A549 (cell line): ENCODE measurements around the gene CERS4. TPM values are rescaled to one million over a fixed set of nuclear protein-coding genes. Genes with fewer than 3 reads are reported as not detected.
A peak's percentile ranks its signal among the peaks of the same experiment; 100 is the strongest.

ENCODE experiments used
- ATAC-seq, 2 experiments: fragments of 200-7000 bp in 1 of 2; fragments of >200 bp in 1 of 2; cut with Nextera tagmentation in 1 of 2; cut with Tn5 transposase in 1 of 2; 3 replicates each; pipeline versions ENCODE4 v1.8.0 to v1.9.1; 2018 to 2020; ENCODE audit warnings: mild to moderate bottlenecking in 1 of 2, moderate library complexity in 1 of 2
- CTCF ChIA-PET: fragments of 300-600 bp; sonication (Branson Sonifier 250); formaldehyde crosslinking; extraction: SDS; loops from one replicate; lab custom pipeline; 2021; ENCODE audit warnings: antibody characterized with exemption, inconsistent platforms; lab: Yijun Ruan, JAX
- POLR2A ChIA-PET: fragments of 350-600 bp; formaldehyde crosslinking; extraction: SDS; loops from one replicate; lab custom pipeline; 2021; ENCODE audit warnings: antibody characterized with exemption, inconsistent platforms; lab: Yijun Ruan, JAX
- DNase-seq, 2 experiments: peaks; one replicate each; pipeline versions ENCODE4 v3.0.0 to v3.0.0-alpha.2; 2011 to 2016; ENCODE audit warnings: low read depth in 1 of 2, low spot score in 1 of 2
- FAIRE-seq: peaks from 2 replicates; lab custom pipeline; 2011; peaks lifted over from hg19 to GRCh38; lab: Jason Lieb, UNC
- H3K27ac ChIP-seq, 2 experiments: fragments of >200 bp; sonication (Bioruptor Twin); formaldehyde crosslinking; 3 replicates each; pipeline ENCODE4 v1.5.1; 2016 to 2017
- H3K4me1 ChIP-seq: fragments of >200 bp; sonication (Bioruptor Twin); formaldehyde crosslinking; 3 replicates; pipeline ENCODE4 v1.6.1; 2016
- H3K4me2 ChIP-seq: fragments of >200 bp; sonication (Bioruptor Twin); formaldehyde crosslinking; 3 replicates; pipeline ENCODE4 v1.6.1; 2016
- H3K4me3 ChIP-seq: fragments of >200 bp; sonication (Bioruptor Twin); formaldehyde crosslinking; 3 replicates; pipeline ENCODE4 v1.5.1; 2016
- H3K9me3 ChIP-seq: fragments of >200 bp; sonication (Bioruptor Twin); formaldehyde crosslinking; 3 replicates; pipeline ENCODE4 v1.6.1; 2016
- CBX2 ChIP-seq: fragments of 200-600 bp; sonication (generic); IDR thresholded peaks from 2 replicates; pipeline ENCODE4 v1.6.1; 2016; ENCODE audit warnings: low read depth, mild to moderate bottlenecking, borderline replicate concordance
- CEBPB ChIP-seq, 2 experiments: fragments of >200 bp in 1 of 2; sonication (Bioruptor Twin) in 1 of 2; formaldehyde crosslinking in 1 of 2; IDR thresholded peaks; 2 replicates each; pipeline ENCODE4 v1.6.1; 2012 to 2016
- CHD4 ChIP-seq: fragments of 200-600 bp; sonication (generic); IDR thresholded peaks from 2 replicates; pipeline ENCODE4 v1.6.1; 2016; ENCODE audit warnings: antibody characterized with exemption, mild to moderate bottlenecking, borderline replicate concordance
- ELK1 ChIP-seq: fragments of 150-350 bp; IDR thresholded peaks from 2 replicates; pipeline ENCODE4 v1.6.1; 2014; ENCODE audit warnings: low read depth, mild to moderate bottlenecking, low read length
- HMGXB4 ChIP-seq: fragments of 250-450 bp; sonication (Bioruptor Pico); IDR thresholded peaks from 2 replicates; pipeline ENCODE4 v1.5.0; 2021; ENCODE audit warnings: mild to moderate bottlenecking, moderate library complexity, borderline replicate concordance
- HOXA7 ChIP-seq: fragments of 250-450 bp; sonication (Bioruptor Pico); IDR thresholded peaks from 2 replicates; pipeline ENCODE4 v1.5.0; 2020; ENCODE audit warnings: mild to moderate bottlenecking, moderate library complexity
- HOXB13 ChIP-seq: fragments of 250-450 bp; sonication (Bioruptor Pico); IDR thresholded peaks from 2 replicates; pipeline ENCODE4 v1.5.0; 2020; ENCODE audit warnings: low read depth, mild to moderate bottlenecking, moderate library complexity
- HOXB5 ChIP-seq: fragments of 250-450 bp; sonication (Bioruptor Pico); IDR thresholded peaks from 2 replicates; pipeline ENCODE4 v1.5.0; 2020; ENCODE audit warnings: mild to moderate bottlenecking, moderate library complexity
- MYC ChIP-seq: IDR thresholded peaks from 2 replicates; pipeline ENCODE4 v1.6.1; 2012; ENCODE audit warnings: mild to moderate bottlenecking, inconsistent platforms, low read length, improper control_type of control experiment, borderline replicate concordance
- NFE2L2 ChIP-seq: fragments of 150-350 bp; conservative IDR thresholded peaks from 2 replicates; pipeline ENCODE4 v1.6.1; 2014; ENCODE audit warnings: low read length
- PHF8 ChIP-seq: fragments of 200-600 bp; sonication (generic); IDR thresholded peaks from 2 replicates; pipeline ENCODE4 v1.6.1; 2016; ENCODE audit warnings: low read depth, mild to moderate bottlenecking, antibody characterized with exemption, moderate library complexity, borderline replicate concordance
- POLR2AphosphoS2 ChIP-seq: conservative IDR thresholded peaks from 2 replicates; pipeline ENCODE4 v1.6.1; 2012; ENCODE audit warnings: low read length, improper control_type of control experiment, inconsistent platforms
- RAD21 ChIP-seq, 2 experiments: fragments of >200 bp in 1 of 2; sonication (Bioruptor Twin) in 1 of 2; formaldehyde crosslinking in 1 of 2; IDR thresholded peaks in 1 of 2; conservative IDR thresholded peaks in 1 of 2; 2 replicates in 1 of 2; 3 replicates in 1 of 2; pipeline ENCODE4 v1.6.1; 2012 to 2018; ENCODE audit warnings: inconsistent platforms in 1 of 2
- RARB ChIP-seq: fragments of 250-450 bp; sonication (Bioruptor Pico); IDR thresholded peaks from 2 replicates; pipeline ENCODE4 v1.8.0; 2021; ENCODE audit warnings: mild to moderate bottlenecking, moderate library complexity
- RFX5 ChIP-seq: fragments of 450-650 bp; IDR thresholded peaks from 2 replicates; pipeline ENCODE4 v1.7.1; 2014; ENCODE audit warnings: antibody characterized with exemption, mild to moderate bottlenecking, moderate library complexity
- RNF2 ChIP-seq: fragments of 200-600 bp; sonication (generic); IDR thresholded peaks from 2 replicates; pipeline ENCODE4 v1.6.1; 2016; ENCODE audit warnings: low read depth, mild to moderate bottlenecking, antibody characterized with exemption, moderate library complexity, borderline replicate concordance
- TFCP2L1 ChIP-seq: fragments of 250-450 bp; sonication (Bioruptor Pico); IDR thresholded peaks from 2 replicates; pipeline ENCODE4 v1.5.0; 2021; ENCODE audit warnings: mild to moderate bottlenecking
- WGBS: methylation state at CpG from one replicate; pipeline ENCODE4 v1.1.6; 2017; ENCODE audit errors: missing lambda C conversion rate; 5-methylcytosine and 5-hydroxymethylcytosine counted together
- polyA plus RNA-seq, 4 experiments: library from polyadenylated mRNA; depleted of rRNA in 3 of 4; stranded (reverse); fragments of >200 nt; fragmentation: RNase III in 1 of 4; extraction: RNeasy Plus Mini Kit Qiagen cat#74134 plus additional on column Dnase treatment in 1 of 4; gene quantifications; 2 replicates in 3 of 4; 3 replicates in 1 of 4; pipeline ENCODE4 v1.2.3, GENCODE V29; 2011 to 2017
- TF ChIP-seq, protein P1 (sequence below): fragments of 450-650 bp; IDR thresholded peaks from 2 replicates; pipeline ENCODE4 v1.6.1; 2014; ENCODE audit warnings: antibody characterized with exemption

Gene CERS4
- polyA plus RNA-seq, 2 of the 4 experiments (the other 2 are of a cell fraction): 2.1 to 5.0 TPM

GRCh38 chr19:8238251-8238650, 29.1 kb downstream of the CERS4 start:
- POLR2A ChIA-PET: no interaction called here
- TF ChIP-seq TFCP2L1 (CRISPR knock-in tag) (no peak), HMGXB4 (CRISPR knock-in tag) (no peak), CHD4 (no peak), ELK1 (no peak), HOXA7 (CRISPR knock-in tag) (no peak)
- TF ChIP-seq, all 56 proteins: peak for 0
- H3K4me3 ChIP-seq: no peak overlapping the region

GRCh38 chr19:8239528-8240273, 30.5 kb downstream of the CERS4 start:
- DNase-seq (no peak), ATAC-seq (no peak), FAIRE-seq (no peak)
- no peak for TF ChIP-seq RFX5
- TF ChIP-seq PHF8: no peak
- TF ChIP-seq HOXB5 (CRISPR knock-in tag): no peak
- TF ChIP-seq POLR2AphosphoS2: no peak
- no peak for TF ChIP-seq CBX2
- TF ChIP-seq RAD21 (conservative IDR thresholded peaks at IDR 0.05 in 1 of 2, IDR thresholded peaks at IDR 0.05 in 1 of 2): no peak
- TF ChIP-seq CEBPB (IDR thresholded peaks at IDR 0.05): no peak
- TF ChIP-seq, protein P1, sequence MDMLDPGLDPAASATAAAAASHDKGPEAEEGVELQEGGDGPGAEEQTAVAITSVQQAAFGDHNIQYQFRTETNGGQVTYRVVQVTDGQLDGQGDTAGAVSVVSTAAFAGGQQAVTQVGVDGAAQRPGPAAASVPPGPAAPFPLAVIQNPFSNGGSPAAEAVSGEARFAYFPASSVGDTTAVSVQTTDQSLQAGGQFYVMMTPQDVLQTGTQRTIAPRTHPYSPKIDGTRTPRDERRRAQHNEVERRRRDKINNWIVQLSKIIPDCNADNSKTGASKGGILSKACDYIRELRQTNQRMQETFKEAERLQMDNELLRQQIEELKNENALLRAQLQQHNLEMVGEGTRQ: no peak
- no peak for TF ChIP-seq MYC
- TF ChIP-seq NFE2L2: no peak
- TF ChIP-seq RNF2: no peak
- no peak for TF ChIP-seq HOXB13 (CRISPR knock-in tag)
- no peak for TF ChIP-seq RARB
- ChIA-PET POLR2A (interaction anchor here (0.6 kb wide), 1 partner anchor 14 kb away, joined by 3 read pairs; no protein-coding TSS in a partner anchor), CTCF (interaction anchor here (1.3 to 1.6 kb wide), 4 partner anchors 13 to 295 kb away, joined by 3 to 7 read pairs (median 4); no protein-coding TSS in a partner anchor)
- H3K9me3 ChIP-seq: peaks cover 5% of the 10 kb centered on the region; the same call in 2 of the 3 replicates
- WGBS: 84% methylated on average over 3 of the region's 3 CpGs
- peak overlapping the region in 1 of 2 experiments; percentile 47; a peak in 1 of 6 replicates for H3K27ac ChIP-seq
- H3K4me1 ChIP-seq: no peaks in the 10 kb centered on the region
- H3K4me3 ChIP-seq: no peak overlapping the region
- peak overlapping the region; percentile 33; the same call in 1 of the 3 replicates for H3K4me2 ChIP-seq

More at GRCh38 chr19:8238251-8238650, 29.1 kb downstream of the CERS4 start:
- no peak for DNase-seq
- ATAC-seq: no peak
- no peak for FAIRE-seq
- no peak overlapping the region for H3K27ac ChIP-seq
- H3K9me3 ChIP-seq: peaks cover 3% of the 10 kb centered on the region; the same call in 2 of the 3 replicates
- CTCF ChIA-PET: interaction anchor here (1.1 to 1.6 kb wide), 3 partner anchors 10 to 268 kb away, joined by 3 to 7 read pairs (median 4); no protein-coding TSS in a partner anchor
- H3K4me2 ChIP-seq: no peak overlapping the region
- no peaks in the 10 kb centered on the region for H3K4me1 ChIP-seq
- 100% methylated on average over 1 of the region's 1 CpG for WGBS
